GM12891 (cell line): ENCODE data around the gene SIX5.
"Not testable (repeated sequence)": the region's sequence is repeated elsewhere in the genome, so short reads cannot be mapped to it uniquely, and the experiment has no call there.

Experiments used
- DNase-seq: peaks from one replicate; pipeline ENCODE4 v3.0.0; 2011; ENCODE audit warnings: low spot score; ENCODE audit not compliant: insufficient read length
- FAIRE-seq: peaks from 2 replicates; lab custom pipeline; 2011; peaks lifted over from hg19 to GRCh38; lab: Jason Lieb, UNC
- PAX5 ChIP-seq: IDR thresholded peaks from 2 replicates; pipeline ENCODE4 v1.6.1; 2011; ENCODE audit warnings: low read length, moderate library complexity, mild to moderate bottlenecking; ENCODE audit not compliant: insufficient read depth, severe bottlenecking
- POLR2A ChIP-seq: IDR thresholded peaks from 2 replicates; pipeline ENCODE4 v1.6.1; 2011; ENCODE audit warnings: low read depth, low read length, control low read depth
- POLR2AphosphoS5 ChIP-seq: IDR thresholded peaks from 2 replicates; pipeline ENCODE4 v1.6.1; 2011; ENCODE audit warnings: low read depth, low read length, control low read depth
- POU2F2 ChIP-seq: IDR thresholded peaks from 2 replicates; pipeline ENCODE4 v1.6.1; 2011; ENCODE audit warnings: low read depth, mild to moderate bottlenecking, control low read depth, low read length, moderate library complexity
- SPI1 ChIP-seq: IDR thresholded peaks from 2 replicates; pipeline ENCODE4 v1.6.1; 2011; ENCODE audit warnings: low read depth, low read length, control low read depth
- TAF1 ChIP-seq: IDR thresholded peaks from 2 replicates; pipeline ENCODE4 v1.6.1; 2011; ENCODE audit warnings: low read depth, low read length, control low read depth

The SIX5 gene

DNA sequence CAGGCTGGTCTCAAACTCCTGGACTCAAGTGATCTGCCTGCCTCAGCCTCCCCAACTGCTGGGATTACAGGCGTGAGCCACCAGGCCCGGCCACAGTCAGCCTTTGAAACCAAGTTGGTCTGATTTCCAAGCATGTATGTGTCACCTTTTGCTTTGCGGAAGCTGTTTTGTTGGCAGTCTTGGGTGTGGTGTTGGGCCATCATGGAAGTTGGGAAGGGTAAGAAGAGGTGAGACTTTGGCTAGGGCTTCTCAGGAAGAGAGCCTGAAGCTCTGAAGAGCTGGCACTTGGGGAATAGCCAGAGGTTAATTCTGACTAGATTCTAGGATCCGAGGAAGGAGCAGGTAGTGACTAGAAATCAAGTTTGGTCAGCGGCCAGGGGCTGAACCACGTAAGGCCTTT, 43.2 kb upstream of the SIX5 start:
- no peak for TF ChIP-seq POLR2A
- no peak for TF ChIP-seq TAF1
- no peak for TF ChIP-seq POLR2AphosphoS5
- TF ChIP-seq POU2F2 = no peak
- no peak for TF ChIP-seq PAX5
- TF ChIP-seq SPI1 = no peak
- DNase-seq (no peak), FAIRE-seq (no peak)

GRCh38 chr19:45809643-45810159, 40.6 kb upstream of the SIX5 start:
- no peak for DNase-seq
- TF ChIP-seq TAF1 = no peak
- TF ChIP-seq POU2F2 = no peak
- TF ChIP-seq SPI1 = no peak
- TF ChIP-seq POLR2A = no peak
- TF ChIP-seq POLR2AphosphoS5 = no peak
- no peak for TF ChIP-seq PAX5
- peak; percentile 45 for FAIRE-seq

GRCh38 chr19:45805719-45806118, 36.7 kb upstream of the SIX5 start:
- FAIRE-seq = no peak
- TF ChIP-seq SPI1 = no peak
- TF ChIP-seq POU2F2 = no peak
- no peak for TF ChIP-seq PAX5
- TF ChIP-seq TAF1 = no peak
- no peak for TF ChIP-seq POLR2A
- TF ChIP-seq POLR2AphosphoS5 = no peak
- DNase-seq = no peak

DNA sequence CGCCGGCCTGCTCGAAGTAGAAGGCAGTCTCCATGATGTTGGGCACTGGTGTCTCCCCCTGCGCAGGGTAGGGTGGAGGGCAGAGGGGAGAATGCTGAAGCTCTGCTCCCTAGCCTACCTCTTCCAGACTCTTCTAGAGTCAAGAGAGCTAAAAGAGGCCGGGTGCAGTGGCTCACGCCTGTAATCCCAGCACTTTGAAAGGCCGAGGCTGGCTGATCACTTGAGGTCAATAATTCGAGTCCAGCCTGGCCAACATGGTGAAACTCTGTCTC, 35.8 kb upstream of the SIX5 start:
- no peak for DNase-seq
- no peak for TF ChIP-seq POLR2AphosphoS5
- no peak for TF ChIP-seq POLR2A
- TF ChIP-seq POU2F2 = no peak
- no peak for TF ChIP-seq TAF1
- TF ChIP-seq SPI1 = no peak
- TF ChIP-seq PAX5 = no peak
- no peak for FAIRE-seq

GRCh38 chr19:45804140-45804958, 35.3 kb upstream of the SIX5 start:
- DNase-seq (no peak), FAIRE-seq (no peak)
- no peak for TF ChIP-seq POLR2AphosphoS5
- no peak for TF ChIP-seq POLR2A
- no peak for TF ChIP-seq PAX5
- TF ChIP-seq POU2F2 = no peak
- TF ChIP-seq TAF1 = no peak
- no peak for TF ChIP-seq SPI1

- DNase-seq (no peak), FAIRE-seq (peak; percentile 38)
- TF ChIP-seq POLR2A (no peak), SPI1 (no peak), POLR2AphosphoS5 (no peak), TAF1 (no peak), PAX5 (no peak), POU2F2 (no peak)
Measured at GRCh38 chr19:45801603-45802175, 32.6 kb upstream of the SIX5 start.

DNA sequence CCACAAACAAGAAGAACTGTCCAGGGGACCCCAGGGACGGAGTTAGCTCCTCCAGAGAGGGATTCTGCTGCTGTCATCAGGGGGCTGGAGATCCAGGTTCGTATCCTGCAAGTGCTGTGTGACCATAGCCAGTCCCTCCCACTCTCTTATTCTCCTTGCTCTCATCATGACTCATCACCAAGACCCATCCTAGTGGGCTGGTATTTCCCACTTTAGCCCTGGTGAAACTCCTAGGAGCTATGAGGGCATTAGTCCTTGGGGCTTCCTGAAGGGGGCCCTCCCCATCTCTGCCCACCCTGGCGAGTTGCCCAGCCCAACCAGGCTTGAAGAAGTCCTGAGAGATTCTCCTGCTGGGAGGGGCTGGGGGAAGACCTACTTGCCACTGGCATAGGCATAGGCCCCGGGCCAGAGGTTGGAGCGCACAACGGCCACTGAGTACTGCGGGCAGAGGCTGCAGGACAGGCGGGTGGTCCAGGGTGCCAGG, 31.1 kb upstream of the SIX5 start:
- DNase-seq (no peak), FAIRE-seq (peak; percentile 26)
- TF ChIP-seq POU2F2 (no peak), PAX5 (no peak), POLR2AphosphoS5 (no peak), TAF1 (no peak), SPI1 (no peak), POLR2A (no peak)

DNA sequence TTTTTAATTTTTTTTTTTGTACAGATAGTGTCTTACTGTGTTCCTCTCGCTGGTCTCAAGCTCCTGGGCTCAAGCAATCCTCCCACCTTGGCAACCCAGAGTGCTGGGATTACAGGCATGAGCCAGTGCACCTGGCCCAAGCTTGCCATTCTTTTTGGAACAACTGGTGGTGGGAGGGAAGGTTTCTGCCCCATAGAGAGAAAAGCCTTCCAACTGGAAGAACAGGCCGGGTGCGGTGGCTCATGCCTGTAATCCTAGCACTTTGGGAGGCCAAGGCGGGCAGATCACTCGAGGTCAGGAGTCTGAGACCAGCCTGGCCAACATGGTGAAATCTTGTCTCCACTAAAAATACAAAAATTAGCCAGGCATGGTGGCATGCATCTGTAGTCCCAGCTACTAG, 30.5 kb upstream of the SIX5 start:
- FAIRE-seq, DNase-seq: not testable (repeated sequence)

- DNase-seq = peak; percentile 81
- FAIRE-seq = peak; percentile 95
- TF ChIP-seq POLR2A (no peak), POU2F2 (no peak), POLR2AphosphoS5 (no peak), PAX5 (no peak), SPI1 (no peak), TAF1 (no peak)
Measured at GRCh38 chr19:45798995-45799517, 30.0 kb upstream of the SIX5 start.

GRCh38 chr19:45794627-45795026, 25.6 kb upstream of the SIX5 start:
- no peak for FAIRE-seq

More at GRCh38 chr19:45794627-45795026, 25.6 kb upstream of the SIX5 start:
- TF ChIP-seq SPI1 (no peak), TAF1 (no peak), POLR2AphosphoS5 (no peak), PAX5 (no peak), POLR2A (no peak), POU2F2 (no peak)
- DNase-seq = no peak
